HG03108 (cell line): ENCODE data around the gene TPST2.

ENCODE experiments used
- ATAC-seq: cut with Tn5 transposase; IDR thresholded peaks from one replicate; pipeline ENCODE4 v1.9.1; 2021; ENCODE audit warnings: moderate library complexity; ENCODE audit not compliant: unreplicated experiment

The TPST2 gene

GRCh38 chr22:26581026-26581425 is 8.9 kb downstream of the TPST2 start:
- no peak for ATAC-seq

- no peak for ATAC-seq
Observed at GRCh38 chr22:26580240-26580962, 9.5 kb downstream of the TPST2 start.

GRCh38 chr22:26579331-26579886 is 10.5 kb downstream of the TPST2 start:
- ATAC-seq = no peak

- ATAC-seq = no peak
Observed at GRCh38 chr22:26577081-26577480, 12.9 kb downstream of the TPST2 start.

GRCh38 chr22:26576026-26576680 is 13.8 kb downstream of the TPST2 start:
- no peak for ATAC-seq

GRCh38 chr22:26574001-26574723 is 15.8 kb downstream of the TPST2 start:
- no peak for ATAC-seq

- ATAC-seq = no peak
Observed at GRCh38 chr22:26573026-26573662, 16.8 kb downstream of the TPST2 start.

- no peak for ATAC-seq
Observed at GRCh38 chr22:26570864-26571525, 18.9 kb downstream of the TPST2 start.

GRCh38 chr22:26570115-26570514 is 19.8 kb downstream of the TPST2 start:
- ATAC-seq = no peak

GRCh38 chr22:26568207-26568706 is 21.7 kb downstream of the TPST2 start:
- ATAC-seq = no peak

- ATAC-seq = no peak
Observed at GRCh38 chr22:26567610-26568009, 22.3 kb downstream of the TPST2 start.

- ATAC-seq = no peak
Observed at GRCh38 chr22:26566994-26567393, 22.9 kb downstream of the TPST2 start.

- ATAC-seq = no peak
Observed at GRCh38 chr22:26565889-26566288, 24.0 kb downstream of the TPST2 start.

GRCh38 chr22:26565181-26565580 is 24.8 kb downstream of the TPST2 start:
- no peak for ATAC-seq

GRCh38 chr22:26564672-26565071 is 25.3 kb downstream of the TPST2 start:
- no peak for ATAC-seq

GRCh38 chr22:26564181-26564580 is 25.8 kb downstream of the TPST2 start:
- no peak for ATAC-seq

GRCh38 chr22:26563022-26563421 is 26.9 kb downstream of the TPST2 start:
- no peak for ATAC-seq

GRCh38 chr22:26561756-26562417 is 28.0 kb downstream of the TPST2 start:
- no peak for ATAC-seq

- no peak for ATAC-seq
Observed at GRCh38 chr22:26559961-26560575, 29.9 kb downstream of the TPST2 start.
